Right lobe of liver (tissue), 6 donors: ENCODE data around the gene NEK1. TPM values are rescaled to one million over a fixed set of nuclear protein-coding genes. Genes with fewer than 3 reads are reported as not detected.

Experiments
- ATAC-seq, 4 donors: fragments of 200-7000 bp; cut with Tn5 transposase; one replicate each; pipeline ENCODE4 v1.9.1; 2020; ENCODE audit warnings: mild to moderate bottlenecking in 4 of 4, moderate library complexity in 4 of 4
- DNase-seq, 3 donors: peaks; one replicate each; pipeline ENCODE4 v3.0.0-alpha.2; 2020
- H3K27ac ChIP-seq, 3 donors: fragments of 200-600 bp; one replicate each; pipeline ENCODE4 v1.8.0; 2022
- H3K27me3 ChIP-seq, 2 donors: fragments of 200-600 bp; one replicate each; pipeline ENCODE4 v1.8.0; 2022
- H3K36me3 ChIP-seq, 4 donors: fragments of 200-600 bp; sonication (generic) in 1 of 4; one replicate each; pipeline versions ENCODE4 v1.5.1 to v1.8.0; 2017 to 2022; ENCODE audit warnings: control low read depth in 1 of 4
- H3K4me1 ChIP-seq, 4 donors: fragments of 200-600 bp; sonication (generic) in 1 of 4; one replicate each; pipeline versions ENCODE4 v1.5.1 to v1.8.0; 2017 to 2022; ENCODE audit warnings: control low read depth in 1 of 4
- H3K4me3 ChIP-seq, 3 donors: fragments of 200-600 bp; one replicate each; pipeline ENCODE4 v1.8.0; 2022
- H3K9me3 ChIP-seq, 4 donors: fragments of 200-600 bp; sonication (generic) in 1 of 4; one replicate each; pipeline versions ENCODE4 v1.5.1 to v1.8.0; 2017 to 2022; ENCODE audit warnings: control low read depth in 1 of 4
- CTCF ChIP-seq, 4 donors: fragments of 200-600 bp in 3 of 4; fragments of 450-650 bp in 1 of 4; IDR thresholded peaks; one replicate each; pipeline versions ENCODE4 v1.5.1 to v1.8.0; 2016 to 2022; ENCODE audit warnings: antibody characterized with exemption in 4 of 4, mild to moderate bottlenecking in 2 of 4
- POLR2A ChIP-seq: fragments of 450-650 bp; IDR thresholded peaks from one replicate; pipeline ENCODE4 v1.6.1; 2017; ENCODE audit warnings: antibody characterized with exemption, mild to moderate bottlenecking
- WGBS: methylation state at CpG from one replicate; pipeline ENCODE4 v1.1.6; 2018; ENCODE audit warnings: low coverage, low lambda C conversion rate; ENCODE audit not compliant: insufficient coverage; ENCODE audit errors: missing lambda C conversion rate; 5-methylcytosine and 5-hydroxymethylcytosine counted together
- intact Hi-C, 2 donors: fragments of 100-400 bp; cut with DNase I; formaldehyde crosslinking; loops; one replicate each; pipeline versions ENCODE4 v1.11.2 to v1.14.1; 2022
- total RNA-seq, 6 experiments: library from RNA; depleted of rRNA in 2 of 6; stranded (reverse); fragments of >200 nt in 2 of 6; fragmentation: NEBNext Ultra II Directional in 3 of 6; extraction: Animal tissue kit (Norgen Biotek cat#: 25700) in 3 of 6; gene quantifications; one replicate each; pipeline versions ENCODE4 v1.1.0 to v1.2.4, GENCODE V29; 2016 to 2023
- donor health status: DM: no; HTN: yes; CAD: no.
- donor health status: DM: no; HTN: no; CAD: no.
- donor health status: DM: no; HTN: no; CAD: no.
- donor health status: DM: no; HTN: yes; CAD: no.
- donor health status: DM: no; HTN: yes; CAD: no.

The NEK1 gene
- total RNA-seq, 6 experiments from 2014 or later: 4.1 to 5.2 (median 4.5) TPM

GRCh38 chr4:169359961-169360360 is 252.4 kb downstream of the NEK1 start:
- Histone ChIP-seq H3K9me3 (no peaks in the 10 kb centered on the region), H3K27me3 (no peaks in the 10 kb centered on the region), H3K36me3 (no peaks in the 10 kb centered on the region), H3K4me1 (no peaks in the 10 kb centered on the region), H3K4me3 (no peak overlapping the region), H3K27ac (no peak overlapping the region)
- intact Hi-C loops: no loop called here
- TF ChIP-seq POLR2A (no peak), CTCF (IDR thresholded peaks at IDR 0.05) (no peak)
- ATAC-seq (no peak), DNase-seq (no peak)
- 90% methylated on average over 3 of the region's 3 CpGs for WGBS

GRCh38 chr4:169352360-169352759 is 260.0 kb downstream of the NEK1 start:
- no peaks in the 10 kb centered on the region for H3K9me3 ChIP-seq
- WGBS: 83% methylated on average over 3 of the region's 3 CpGs
- DNase-seq (no peak), ATAC-seq (no peak)
- H3K4me3 ChIP-seq: no peak overlapping the region
- intact Hi-C loops: no loop called here
- H3K4me1 ChIP-seq: no peaks in the 10 kb centered on the region
- H3K27me3 ChIP-seq: no peaks in the 10 kb centered on the region
- H3K27ac ChIP-seq: peak overlapping the region in 1 of 3 donors; percentile 31
- H3K36me3 ChIP-seq: no peaks in the 10 kb centered on the region
- TF ChIP-seq POLR2A: no peak
- TF ChIP-seq CTCF (IDR thresholded peaks at IDR 0.05): no peak

- Histone ChIP-seq H3K4me3 (no peak overlapping the region), H3K4me1 (no peaks in the 10 kb centered on the region), H3K27me3 (no peaks in the 10 kb centered on the region), H3K27ac (peak overlapping the region in 1 of 3 donors; percentile 35), H3K36me3 (no peaks in the 10 kb centered on the region), H3K9me3 (no peaks in the 10 kb centered on the region)
- DNase-seq: peak in 2 of 3 donors; percentile 59 to 76
- intact Hi-C loops: no loop called here
- ATAC-seq: peak; percentile 83 to 97 (median 92)
- 8% methylated on average over 7 of the region's 7 CpGs for WGBS
- TF ChIP-seq POLR2A (no peak), CTCF (IDR thresholded peaks at IDR 0.05) (no peak)
Observed at GRCh38 chr4:169351872-169352271, 260.5 kb downstream of the NEK1 start.

- no peaks in the 10 kb centered on the region for H3K4me1 ChIP-seq
- H3K27me3 ChIP-seq: no peaks in the 10 kb centered on the region
- DNase-seq: no peak
- no peak overlapping the region for H3K27ac ChIP-seq
- intact Hi-C loops: no loop called here
- TF ChIP-seq POLR2A (no peak), CTCF (IDR thresholded peaks at IDR 0.05) (no peak)
- no peaks in the 10 kb centered on the region for H3K36me3 ChIP-seq
- H3K9me3 ChIP-seq: no peaks in the 10 kb centered on the region
- 79% methylated on average over 3 of the region's 4 CpGs for WGBS
- no peak overlapping the region for H3K4me3 ChIP-seq
- ATAC-seq: no peak
Observed at GRCh38 chr4:169348541-169348940, 263.8 kb downstream of the NEK1 start.

GRCh38 chr4:169346840-169347239 is 265.5 kb downstream of the NEK1 start:
- ATAC-seq (no peak), DNase-seq (no peak)
- no peaks in the 10 kb centered on the region for H3K27me3 ChIP-seq
- TF ChIP-seq CTCF (IDR thresholded peaks at IDR 0.05) (no peak), POLR2A (no peak)
- intact Hi-C loops: no loop called here
- no peaks in the 10 kb centered on the region for H3K4me1 ChIP-seq
- H3K9me3 ChIP-seq: no peaks in the 10 kb centered on the region
- no peak overlapping the region for H3K27ac ChIP-seq
- H3K4me3 ChIP-seq: no peak overlapping the region
- H3K36me3 ChIP-seq: no peaks in the 10 kb centered on the region
- WGBS: 77% methylated on average over 10 of the region's 14 CpGs
